Measurements from ENCODE around the gene MATR3. TPM values are rescaled to one million over a fixed set of nuclear protein-coding genes. Genes with fewer than 3 reads are reported as not detected.
A peak's percentile ranks its signal among the peaks of the same experiment; 100 is the strongest.

The MATR3 gene
- total and polyA plus RNA-seq, 10 of the 15 experiments (the other 5 are each of a cell fraction or from before 2014, with no cell fraction given) = 134 to 401 (median 221) TPM

DNA sequence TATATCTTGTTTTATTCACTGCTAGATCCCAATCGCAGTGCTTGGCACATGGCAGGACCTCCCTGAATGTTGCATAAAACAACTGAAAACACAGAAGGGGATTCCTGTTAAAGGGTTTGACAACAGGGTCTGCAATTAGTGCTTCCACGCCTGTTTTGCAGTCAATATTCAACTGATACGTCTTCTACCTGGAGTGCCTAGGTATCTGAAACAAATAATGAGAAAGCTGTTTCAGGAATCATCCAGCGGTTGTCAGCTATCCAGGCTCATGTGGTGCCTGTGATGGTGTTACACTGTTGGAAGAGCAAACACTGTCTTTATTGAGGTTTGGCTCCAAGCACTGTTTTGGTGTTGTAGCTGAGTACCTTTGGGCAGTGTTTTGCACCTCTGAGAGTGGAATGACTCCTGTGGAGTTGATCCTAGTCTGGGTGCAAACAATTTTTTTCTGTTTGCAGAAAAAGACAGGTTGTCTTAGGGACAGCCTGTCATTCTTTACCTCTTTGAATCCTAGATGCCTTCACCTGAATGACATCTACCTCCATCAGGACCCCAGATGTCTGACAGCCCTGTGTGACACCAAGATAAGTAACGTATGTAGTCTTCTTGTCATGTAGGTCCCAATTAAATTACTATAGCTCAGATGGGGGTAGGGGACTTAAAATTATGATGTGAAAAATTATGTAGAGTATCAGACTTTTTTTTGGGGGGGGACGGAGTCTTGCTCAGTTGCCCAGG is 14.8 kb upstream of the MATR3 start:
- no peak for FAIRE-seq
- Histone ChIP-seq H2AFZ (ENCODE audit: control insufficient read depth, low read depth, low read length) (no peak overlapping the region), H4K20me1 (ENCODE audit: control insufficient read depth, insufficient read depth) (no peaks in the 10 kb centered on the region; the same call in 1 of the 2 replicates), H3K36me3 (ENCODE audit: control insufficient read depth in 2 of 2, insufficient read depth in 2 of 2, low read length in 1 of 2) (peaks cover 11 to 41% of the 10 kb centered on the region in 2 experiments), H3K4me1 (ENCODE audit: control insufficient read depth, insufficient read depth, low read length) (peaks cover 19% of the 10 kb centered on the region), H3K4me2 (ENCODE audit: control insufficient read depth, insufficient read depth) (peak overlapping the region; percentile 75), H3K79me2 (ENCODE audit: control insufficient read depth, insufficient read depth, low read length) (peaks cover 76% of the 10 kb centered on the region), H3K9me3 (replicated peaks; ENCODE audit: control insufficient read depth, insufficient read depth, low read length) (no peaks in the 10 kb centered on the region), H3K27me3 (replicated peaks in 1 of 2; ENCODE audit: control insufficient read depth in 2 of 2, insufficient read depth in 2 of 2, low read length in 1 of 2) (no peaks in the 10 kb centered on the region), H3K4me3 (peak overlapping the region; percentile 50), H3K9ac (ENCODE audit: control insufficient read depth, insufficient read depth, low read length) (peak overlapping the region; percentile 52), H3K27ac (ENCODE audit: control insufficient read depth, insufficient read depth) (no peak overlapping the region)
- intact Hi-C loops (cut with micrococcal nuclease; ENCODE audit: unreplicated experiment) (loop anchor here (5.0 kb wide), 1 partner anchor 249 kb away; no protein-coding TSS in a partner anchor), in situ Hi-C loops (cut with MboI) (no loop called here)
- SMC1A ChIA-PET (ENCODE audit: uncharacterized antibody, unreplicated experiment) = interaction anchor here (0.6 to 9.9 kb wide), 3 partner anchors 13 to 141 kb away, joined by 3 to 136 read pairs (median 4); partner anchors contain the start of gene MATR3
- DNase-seq (ENCODE audit: low read depth, low spot score) = no peak
- TF ChIP-seq POLR2AphosphoS5 (IDR thresholded peaks at IDR 0.05; ENCODE audit: low read length) = peak; percentile 51; the same call in 1 of the 2 replicates
- TF ChIP-seq IKZF2 (IDR thresholded peaks at IDR 0.05) = no peak
- POLR2A ChIA-PET = interaction anchor here (0.6 to 2.6 kb wide), 7 partner anchors 8 to 491 kb away, joined by 3 to 10 read pairs (median 5); partner anchors contain the start of gene MATR3
- no peak for ATAC-seq
- CTCF ChIA-PET = interaction anchor here (0.6 to 5.9 kb wide), 6 partner anchors 11 to 454 kb away, joined by 3 to 47 read pairs (median 4); no protein-coding TSS in a partner anchor
- 68% methylated on average over 6 of the region's 6 CpGs for WGBS (ENCODE audit: insufficient coverage, insufficient replicate concordance, low lambda C conversion rate, missing lambda C conversion rate)
- RAD21 ChIA-PET (ENCODE audit: unreplicated experiment) = interaction anchor here (0.9 to 4.4 kb wide), 3 partner anchors 16 to 27 kb away, joined by 4 to 31 read pairs (median 9); partner anchors contain the start of gene MATR3
- BruUV-seq (replicated peaks) = no TSS peak

- Histone ChIP-seq H4K20me1 (ENCODE audit: control insufficient read depth, insufficient read depth) (no peaks in the 10 kb centered on the region), H3K27ac (ENCODE audit: control insufficient read depth, insufficient read depth) (no peak overlapping the region), H3K27me3 (replicated peaks in 1 of 2; ENCODE audit: control insufficient read depth in 2 of 2, insufficient read depth in 2 of 2, low read length in 1 of 2) (no peaks in the 10 kb centered on the region), H2AFZ (ENCODE audit: control insufficient read depth, low read depth, low read length) (no peak overlapping the region), H3K9ac (ENCODE audit: control insufficient read depth, insufficient read depth, low read length) (no peak overlapping the region), H3K4me2 (ENCODE audit: control insufficient read depth, insufficient read depth) (no peak overlapping the region), H3K4me3 (no peak overlapping the region), H3K79me2 (ENCODE audit: control insufficient read depth, insufficient read depth, low read length) (peaks cover 42% of the 10 kb centered on the region), H3K9me3 (replicated peaks; ENCODE audit: control insufficient read depth, insufficient read depth, low read length) (no peaks in the 10 kb centered on the region), H3K36me3 (ENCODE audit: control insufficient read depth in 2 of 2, insufficient read depth in 2 of 2, low read length in 1 of 2) (peaks cover 11 to 46% of the 10 kb centered on the region in 2 experiments), H3K4me1 (ENCODE audit: control insufficient read depth, insufficient read depth, low read length) (peaks cover 13% of the 10 kb centered on the region)
- TSS peak; percentile 5 for BruUV-seq (replicated peaks)
- CTCF ChIA-PET = interaction anchor here (0.6 to 1.7 kb wide), 3 partner anchors 12 to 55 kb away, joined by 3 to 4 read pairs (median 3); partner anchors contain the start of gene MATR3
- intact Hi-C loops (cut with micrococcal nuclease; ENCODE audit: unreplicated experiment) = no loop called here
- POLR2A ChIA-PET = interaction anchor here (1.3 kb wide), 1 partner anchor 108 kb away, joined by 3 read pairs; the partner anchor contains the start of gene MZB1
- TF ChIP-seq ASH2L (IDR thresholded peaks at IDR 0.05; ENCODE audit: borderline replicate concordance, low read depth) (no peak), POLR2AphosphoS5 (IDR thresholded peaks at IDR 0.05; ENCODE audit: low read length) (no peak)
- TF ChIP-seq, protein P1, sequence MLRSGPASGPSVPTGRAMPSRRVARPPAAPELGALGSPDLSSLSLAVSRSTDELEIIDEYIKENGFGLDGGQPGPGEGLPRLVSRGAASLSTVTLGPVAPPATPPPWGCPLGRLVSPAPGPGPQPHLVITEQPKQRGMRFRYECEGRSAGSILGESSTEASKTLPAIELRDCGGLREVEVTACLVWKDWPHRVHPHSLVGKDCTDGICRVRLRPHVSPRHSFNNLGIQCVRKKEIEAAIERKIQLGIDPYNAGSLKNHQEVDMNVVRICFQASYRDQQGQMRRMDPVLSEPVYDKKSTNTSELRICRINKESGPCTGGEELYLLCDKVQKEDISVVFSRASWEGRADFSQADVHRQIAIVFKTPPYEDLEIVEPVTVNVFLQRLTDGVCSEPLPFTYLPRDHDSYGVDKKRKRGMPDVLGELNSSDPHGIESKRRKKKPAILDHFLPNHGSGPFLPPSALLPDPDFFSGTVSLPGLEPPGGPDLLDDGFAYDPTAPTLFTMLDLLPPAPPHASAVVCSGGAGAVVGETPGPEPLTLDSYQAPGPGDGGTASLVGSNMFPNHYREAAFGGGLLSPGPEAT (IDR thresholded peaks at IDR 0.05; ENCODE audit: low read depth) = no peak
- in situ Hi-C loops (cut with MboI) = no loop called here
- SMC1A ChIA-PET (ENCODE audit: uncharacterized antibody, unreplicated experiment) = interaction anchor here (1.5 kb wide), 2 partner anchors 14 to 22 kb away, joined by 3 to 4 read pairs; no protein-coding TSS in a partner anchor
- no peak for DNase-seq (ENCODE audit: low read depth, low spot score)
- RAD21 ChIA-PET (ENCODE audit: unreplicated experiment) = interaction anchor here (1.0 to 1.3 kb wide), 2 partner anchors 10 to 490 kb away, joined by 3 to 7 read pairs; no protein-coding TSS in a partner anchor
- FAIRE-seq = no peak
- no peak for ATAC-seq
Observed at GRCh38 chr5:139282197-139282557, 11.4 kb upstream of the MATR3 start.
